NOMO-1 treated with DMSO at 0.1 percent for 48 hours (cell line): ENCODE measurements around the gene SH3BP1.
A peak's percentile ranks its signal among the peaks of the same experiment; 100 is the strongest.
"Not testable (repeated sequence)": the region's sequence is repeated elsewhere in the genome, so short reads cannot be mapped to it uniquely, and the experiment has no call there.

Source experiments
- DNase-seq: peaks from one replicate; lab custom pipeline; 2025; ENCODE audit not compliant: unreplicated experiment; lab: John Stamatoyannopoulos, UW

SH3BP1 gene

GRCh38 chr22:37633089-37633624, 6.3 kb upstream of the SH3BP1 start:
- peak; percentile 60 for DNase-seq

- peak; percentile 94 for DNase-seq
These were observed 5.6 kb upstream of the SH3BP1 start for GRCh38 chr22:37633625-37634416.

GRCh38 chr22:37634417-37634924, 5.0 kb upstream of the SH3BP1 start:
- DNase-seq = no peak

GRCh38 chr22:37635157-37635556, 4.3 kb upstream of the SH3BP1 start:
- DNase-seq = no peak

- DNase-seq = peak; percentile 95
These were observed 3.1 kb upstream of the SH3BP1 start for GRCh38 chr22:37636186-37636948.

GRCh38 chr22:37636949-37637273, 2.6 kb upstream of the SH3BP1 start:
- no peak for DNase-seq

GRCh38 chr22:37638391-37639069, 939 bp upstream of the SH3BP1 start:
- no peak for DNase-seq

- peak; percentile 42 for DNase-seq
These were observed 512 bp downstream of the SH3BP1 start for GRCh38 chr22:37639771-37640590.

- no peak for DNase-seq
These were observed 1.4 kb downstream of the SH3BP1 start for GRCh38 chr22:37640591-37641560.

- DNase-seq = no peak
These were observed 2.1 kb downstream of the SH3BP1 start for GRCh38 chr22:37641561-37641949.

GRCh38 chr22:37643225-37643847, 3.9 kb downstream of the SH3BP1 start:
- peak; percentile 62 for DNase-seq

GRCh38 chr22:37647317-37647716, 7.8 kb downstream of the SH3BP1 start:
- DNase-seq = no peak

GRCh38 chr22:37647928-37648327, 8.5 kb downstream of the SH3BP1 start:
- DNase-seq = no peak

- DNase-seq = no peak
These were observed 11.1 kb downstream of the SH3BP1 start for GRCh38 chr22:37650463-37651136.

- DNase-seq = no peak
These were observed 15.2 kb downstream of the SH3BP1 start for GRCh38 chr22:37654563-37655251.

- no peak for DNase-seq
These were observed 15.7 kb downstream of the SH3BP1 start for GRCh38 chr22:37655252-37655563.

GRCh38 chr22:37656583-37656982, 17.1 kb downstream of the SH3BP1 start:
- DNase-seq = not testable (repeated sequence)

- DNase-seq = no peak
These were observed 18.2 kb downstream of the SH3BP1 start for GRCh38 chr22:37657590-37658132.
